Body of pancreas (tissue), 4 donors: ENCODE measurements around the gene CREB3L1. TPM values are rescaled to one million over a fixed set of nuclear protein-coding genes. Genes with fewer than 3 reads are reported as not detected.

Experiments used
- ATAC-seq: fragments of 150-250 bp; one replicate; pipeline ENCODE4 v1.9.1; 2016
- DNase-seq, 4 donors: peaks; one replicate each; pipeline ENCODE4 v3.0.0-alpha.2; 2019
- H3K27ac ChIP-seq, 4 donors: fragments of 200-600 bp; sonication (generic); 1 replicate in 3 of 4; 2 replicates in 1 of 4; pipeline versions ENCODE4 v1.5.1 to v1.6.1; 2016 to 2019; ENCODE audit warnings: mild to moderate bottlenecking in 1 of 4, mixed read lengths in 1 of 4, moderate library complexity in 1 of 4
- H3K27me3 ChIP-seq, 2 donors: fragments of 200-600 bp; sonication (generic); one replicate each; pipeline ENCODE4 v1.6.0; 2016; ENCODE audit warnings: mild to moderate bottlenecking in 1 of 2
- H3K36me3 ChIP-seq, 2 donors: fragments of 200-600 bp; sonication (generic); replicated peaks in 1 of 2; 2 replicates each; pipeline ENCODE4 v1.5.1; 2016; ENCODE audit warnings: low read depth in 2 of 2; ENCODE audit not compliant: insufficient read depth in 1 of 2
- H3K4me1 ChIP-seq: fragments of 200-600 bp; sonication (generic); one replicate; pipeline ENCODE4 v1.6.0; 2016
- H3K4me3 ChIP-seq, 2 donors: fragments of 200-600 bp; sonication (generic); 1 replicate in 1 of 2; 2 replicates in 1 of 2; pipeline ENCODE4 v1.5.1; 2016 to 2019
- H3K9me3 ChIP-seq, 3 donors: fragments of 200-600 bp; sonication (generic); 1 replicate in 2 of 3; 2 replicates in 1 of 3; pipeline ENCODE4 v1.5.1; 2016
- POLR2A ChIP-seq, 3 donors: fragments of 450-650 bp; IDR thresholded peaks; one replicate each; pipeline ENCODE4 v1.6.1; 2016; ENCODE audit warnings: antibody characterized with exemption in 3 of 3, mild to moderate bottlenecking in 2 of 3
- WGBS, 2 donors: methylation state at CpG; one replicate each; pipeline ENCODE4 v1.1.5; 2017; 5-methylcytosine and 5-hydroxymethylcytosine counted together
- intact Hi-C: fragments of 100-400 bp; cut with DNase I; formaldehyde crosslinking; loops from one replicate; pipeline ENCODE4 v1.15.1; 2023
- total RNA-seq, 2 donors: library from RNA; depleted of rRNA; stranded (reverse); fragments of >200 nt; gene quantifications; one replicate each; pipeline ENCODE4 v1.1.0, GENCODE V29; 2016
- TF ChIP-seq, protein P1 (sequence below), 7 experiments: fragments of 450-650 bp in 4 of 7; fragments of 200-600 bp in 3 of 7; sonication (generic) in 3 of 7; IDR thresholded peaks; one replicate each; pipeline ENCODE4 v1.5.1; 2016 to 2019; ENCODE audit warnings: antibody characterized with exemption in 7 of 7

CREB3L1 gene
- total RNA-seq, 2 donors from 2014 or later, result 20.8 to 22.7 TPM

DNA sequence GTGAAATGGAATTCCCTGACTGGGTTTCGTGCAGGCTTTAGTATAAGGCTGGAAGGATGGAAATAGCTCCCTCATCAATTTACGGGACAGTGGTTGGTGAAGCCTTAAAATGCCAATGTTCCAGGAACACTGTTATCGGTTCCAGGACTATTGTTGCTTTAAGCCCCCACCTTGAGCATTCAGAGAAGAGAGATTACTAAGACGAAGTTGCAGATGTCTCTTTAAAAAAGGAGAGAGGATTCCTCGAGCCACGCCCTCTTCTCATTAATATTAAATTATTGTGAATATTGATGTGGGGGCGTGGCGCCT lies 195 bp upstream of the CREB3L1 start:
- WGBS, 2 donors, result 9% methylated on average over 8 of the region's 8 CpGs
- TF ChIP-seq, protein P1, sequence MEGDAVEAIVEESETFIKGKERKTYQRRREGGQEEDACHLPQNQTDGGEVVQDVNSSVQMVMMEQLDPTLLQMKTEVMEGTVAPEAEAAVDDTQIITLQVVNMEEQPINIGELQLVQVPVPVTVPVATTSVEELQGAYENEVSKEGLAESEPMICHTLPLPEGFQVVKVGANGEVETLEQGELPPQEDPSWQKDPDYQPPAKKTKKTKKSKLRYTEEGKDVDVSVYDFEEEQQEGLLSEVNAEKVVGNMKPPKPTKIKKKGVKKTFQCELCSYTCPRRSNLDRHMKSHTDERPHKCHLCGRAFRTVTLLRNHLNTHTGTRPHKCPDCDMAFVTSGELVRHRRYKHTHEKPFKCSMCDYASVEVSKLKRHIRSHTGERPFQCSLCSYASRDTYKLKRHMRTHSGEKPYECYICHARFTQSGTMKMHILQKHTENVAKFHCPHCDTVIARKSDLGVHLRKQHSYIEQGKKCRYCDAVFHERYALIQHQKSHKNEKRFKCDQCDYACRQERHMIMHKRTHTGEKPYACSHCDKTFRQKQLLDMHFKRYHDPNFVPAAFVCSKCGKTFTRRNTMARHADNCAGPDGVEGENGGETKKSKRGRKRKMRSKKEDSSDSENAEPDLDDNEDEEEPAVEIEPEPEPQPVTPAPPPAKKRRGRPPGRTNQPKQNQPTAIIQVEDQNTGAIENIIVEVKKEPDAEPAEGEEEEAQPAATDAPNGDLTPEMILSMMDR (IDR thresholded peaks at IDR 0.05), result no peak
- no peak for TF ChIP-seq POLR2A (IDR thresholded peaks at IDR 0.05)
- DNase-seq (peak; percentile 85 to 91 (median 88)), ATAC-seq (no peak)
- Histone ChIP-seq H3K27me3 (no peaks in the 10 kb centered on the region), H3K36me3 (no peaks in the 10 kb centered on the region), H3K9me3 (no peaks in the 10 kb centered on the region), H3K4me3 (peak overlapping the region; percentile 54 to 84), H3K4me1 (peaks cover 91% of the 10 kb centered on the region), H3K27ac (peak overlapping the region in 3 of 4 donors; percentile 93 to 94 (median 93))
- intact Hi-C loops, result no loop called here

DNA sequence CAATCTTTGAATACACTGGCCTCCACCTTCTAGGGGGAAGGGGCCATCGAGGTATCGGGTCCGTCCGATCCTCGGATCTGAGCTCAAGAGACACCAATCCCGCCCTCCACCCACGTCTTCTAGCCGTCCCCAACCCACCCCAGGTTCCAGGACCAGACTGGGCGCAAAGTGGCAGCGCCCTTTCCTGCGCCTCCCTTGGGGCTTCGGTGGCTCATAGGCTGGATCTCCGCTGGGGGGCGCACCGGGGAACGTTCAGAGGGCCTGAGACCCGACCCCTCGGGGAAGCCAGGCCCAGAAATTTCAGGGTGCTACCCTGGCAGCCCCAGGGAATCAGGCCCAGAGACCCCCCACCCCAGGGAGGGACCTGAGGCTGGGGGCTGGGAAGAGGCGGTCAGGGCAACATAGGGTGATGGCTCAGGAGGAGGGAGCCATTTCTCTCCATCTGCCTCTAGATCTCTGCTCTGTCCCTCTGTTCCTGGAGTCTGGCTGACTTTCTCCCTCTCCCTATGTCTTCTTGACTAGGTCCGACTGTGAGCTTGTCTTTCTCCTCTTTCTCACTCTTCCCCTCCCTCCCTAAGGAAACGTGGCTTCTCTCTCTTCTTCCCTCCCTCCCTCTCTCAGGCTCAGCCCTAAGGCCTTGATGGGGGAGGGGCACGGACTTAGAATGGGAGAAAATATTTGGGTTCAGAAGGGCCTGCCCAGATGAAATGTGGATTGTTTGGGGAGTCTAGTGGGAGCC lies 1.1 kb downstream of the CREB3L1 start:
- Histone ChIP-seq H3K27me3 (no peaks in the 10 kb centered on the region), H3K36me3 (no peaks in the 10 kb centered on the region), H3K4me1 (peaks cover 78% of the 10 kb centered on the region), H3K9me3 (no peaks in the 10 kb centered on the region), H3K4me3 (peak overlapping the region; percentile 54 to 84), H3K27ac (peak overlapping the region; percentile 78 to 94 (median 93))
- ATAC-seq (no peak), DNase-seq (peak; percentile 68 to 81 (median 76))
- intact Hi-C loops, result no loop called here
- TF ChIP-seq, protein P1 (IDR thresholded peaks at IDR 0.05), result peak; percentile 45 to 72 (median 66)
- peak in 1 of 3 donors; percentile 37 for TF ChIP-seq POLR2A (IDR thresholded peaks at IDR 0.05)
- WGBS, 2 donors, result 7 to 11% methylated on average over 4 to 22 of the region's 22 CpGs

DNA sequence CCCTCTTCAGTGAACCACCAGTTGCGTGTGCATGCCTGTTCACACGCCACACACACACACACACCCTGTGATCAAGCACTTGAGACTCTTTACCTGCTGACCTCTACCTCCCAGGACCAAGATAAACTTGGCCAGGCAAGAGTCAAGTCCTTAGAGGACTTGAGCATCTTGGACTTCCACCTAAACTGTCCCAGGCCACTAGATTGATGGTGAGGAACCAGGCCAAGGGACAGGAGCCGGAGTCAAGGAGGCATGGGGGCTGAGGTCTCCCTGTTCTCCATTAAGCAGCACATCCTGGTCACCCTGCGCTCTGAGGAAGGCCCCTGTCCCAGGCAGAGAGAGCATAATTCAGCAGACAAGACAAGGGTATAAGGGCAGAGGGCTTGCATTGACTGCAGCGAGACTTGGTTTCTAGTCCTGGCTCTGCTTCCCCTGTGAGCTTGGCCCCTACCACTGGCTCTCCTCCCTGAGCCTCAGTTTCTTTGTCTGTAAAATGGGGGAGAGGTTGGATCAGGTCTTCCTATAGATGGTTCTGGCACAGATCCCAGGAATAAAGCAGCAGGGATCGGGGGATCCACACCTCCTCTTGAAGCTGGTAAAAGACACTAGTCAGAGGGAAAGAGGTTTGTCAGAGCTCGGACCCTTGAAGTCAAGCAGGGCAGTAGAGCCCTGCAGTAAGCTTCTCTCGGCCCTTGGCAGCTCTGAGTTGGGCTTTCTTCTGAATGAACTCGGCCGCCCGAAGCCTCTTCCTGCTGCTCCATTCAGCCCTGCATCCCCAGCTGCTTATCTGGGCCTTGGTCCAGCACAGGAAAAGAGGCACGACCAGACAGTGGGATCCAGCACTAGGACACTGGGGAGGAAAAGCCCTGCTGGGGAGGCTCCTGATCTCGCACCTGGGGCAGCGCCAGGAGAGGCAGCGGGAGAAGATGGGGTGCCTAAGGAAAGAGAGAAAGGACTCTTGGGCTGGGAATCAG lies 2.0 kb downstream of the CREB3L1 start:
- Histone ChIP-seq H3K27ac (peak overlapping the region in 3 of 4 donors; percentile 93 to 94 (median 93)), H3K4me3 (peak overlapping the region; percentile 54 to 84), H3K27me3 (no peaks in the 10 kb centered on the region), H3K9me3 (no peaks in the 10 kb centered on the region), H3K36me3 (no peaks in the 10 kb centered on the region), H3K4me1 (peaks cover 70% of the 10 kb centered on the region)
- TF ChIP-seq, protein P1 (IDR thresholded peaks at IDR 0.05), result no peak
- TF ChIP-seq POLR2A (IDR thresholded peaks at IDR 0.05), result no peak
- DNase-seq (peak; percentile 37 to 62 (median 56)), ATAC-seq (no peak)
- 49 to 53% methylated on average over 7 to 15 of the region's 15 CpGs for WGBS, 2 donors
- intact Hi-C loops, result no loop called here

DNA sequence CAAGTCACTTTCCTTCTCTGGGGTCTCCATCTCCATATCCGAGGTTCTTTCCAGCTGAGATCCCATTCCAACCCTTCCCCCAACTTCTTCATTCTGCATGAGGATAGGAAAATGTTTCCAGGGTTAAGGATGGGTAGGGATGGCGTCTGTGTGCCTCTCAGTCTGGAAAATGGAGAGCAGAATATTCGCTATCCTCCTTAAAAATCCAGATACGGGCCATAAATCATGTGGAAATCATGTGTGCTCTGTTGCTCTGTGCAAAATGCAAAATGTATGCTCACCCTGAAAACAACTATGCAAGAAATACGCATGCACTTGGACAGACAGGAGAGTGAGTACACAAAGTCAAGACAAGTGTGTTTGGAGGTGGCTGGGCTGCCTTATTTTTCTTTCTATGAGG lies 3.2 kb downstream of the CREB3L1 start:
- Histone ChIP-seq H3K4me1 (peaks cover 66% of the 10 kb centered on the region), H3K36me3 (no peaks in the 10 kb centered on the region), H3K27me3 (no peaks in the 10 kb centered on the region), H3K27ac (no peak overlapping the region), H3K9me3 (no peaks in the 10 kb centered on the region), H3K4me3 (no peak overlapping the region)
- intact Hi-C loops, result no loop called here
- no peak for DNase-seq
- TF ChIP-seq POLR2A (IDR thresholded peaks at IDR 0.05), result no peak
- TF ChIP-seq, protein P1 (IDR thresholded peaks at IDR 0.05), result no peak
- ATAC-seq, result no peak
- WGBS, 2 donors, result 72% methylated on average over 5 of the region's 5 CpGs
